Peyer's patch (tissue), 4 donors: ENCODE measurements around the gene TEF.

Experiments
- POLR2A ChIP-seq, 2 donors: fragments of 450-650 bp; IDR thresholded peaks; one replicate each; pipeline ENCODE4 v1.5.1; 2017; ENCODE audit warnings: antibody characterized with exemption in 2 of 2, mild to moderate bottlenecking in 2 of 2, moderate library complexity in 2 of 2
- TF ChIP-seq, protein P1 (sequence below), 6 experiments: fragments of 450-650 bp in 4 of 6; fragments of 200-600 bp in 2 of 6; sonication (generic) in 1 of 6; IDR thresholded peaks; one replicate each; pipeline ENCODE4 v1.5.1; 2017 to 2019; ENCODE audit warnings: antibody characterized with exemption in 6 of 6, mild to moderate bottlenecking in 3 of 6, moderate library complexity in 1 of 6

DNA sequence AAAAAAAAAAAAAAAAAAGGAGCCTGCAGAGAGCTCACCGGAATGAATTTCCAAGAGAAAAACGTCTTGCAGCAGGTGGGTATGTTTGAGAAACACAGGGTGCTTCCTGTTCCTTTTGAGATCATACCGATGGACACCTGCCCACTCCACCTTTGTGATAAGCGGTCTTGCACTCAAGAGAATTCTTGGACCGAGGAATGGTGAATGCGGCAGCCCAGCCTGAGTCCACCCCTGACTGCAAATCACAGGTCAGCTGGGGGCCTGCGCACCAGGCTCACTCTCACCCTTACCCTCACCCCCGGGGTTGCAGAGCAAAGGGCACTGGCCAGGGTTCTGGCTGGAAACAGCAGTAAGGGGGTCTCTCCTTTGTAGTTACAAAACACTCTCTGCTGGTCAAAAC, 16.8 kb upstream of the TEF start:
- TF ChIP-seq, protein P1, sequence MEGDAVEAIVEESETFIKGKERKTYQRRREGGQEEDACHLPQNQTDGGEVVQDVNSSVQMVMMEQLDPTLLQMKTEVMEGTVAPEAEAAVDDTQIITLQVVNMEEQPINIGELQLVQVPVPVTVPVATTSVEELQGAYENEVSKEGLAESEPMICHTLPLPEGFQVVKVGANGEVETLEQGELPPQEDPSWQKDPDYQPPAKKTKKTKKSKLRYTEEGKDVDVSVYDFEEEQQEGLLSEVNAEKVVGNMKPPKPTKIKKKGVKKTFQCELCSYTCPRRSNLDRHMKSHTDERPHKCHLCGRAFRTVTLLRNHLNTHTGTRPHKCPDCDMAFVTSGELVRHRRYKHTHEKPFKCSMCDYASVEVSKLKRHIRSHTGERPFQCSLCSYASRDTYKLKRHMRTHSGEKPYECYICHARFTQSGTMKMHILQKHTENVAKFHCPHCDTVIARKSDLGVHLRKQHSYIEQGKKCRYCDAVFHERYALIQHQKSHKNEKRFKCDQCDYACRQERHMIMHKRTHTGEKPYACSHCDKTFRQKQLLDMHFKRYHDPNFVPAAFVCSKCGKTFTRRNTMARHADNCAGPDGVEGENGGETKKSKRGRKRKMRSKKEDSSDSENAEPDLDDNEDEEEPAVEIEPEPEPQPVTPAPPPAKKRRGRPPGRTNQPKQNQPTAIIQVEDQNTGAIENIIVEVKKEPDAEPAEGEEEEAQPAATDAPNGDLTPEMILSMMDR (IDR thresholded peaks at IDR 0.05) = no peak
- no peak for TF ChIP-seq POLR2A (IDR thresholded peaks at IDR 0.05)
